Vagina (tissue), 2 donors: ENCODE data around the gene PTPRN2.

Experiments
- CTCF ChIP-seq, 3 experiments: fragments of 450-650 bp in 2 of 3; fragments of 200-600 bp in 1 of 3; sonication (generic) in 1 of 3; IDR thresholded peaks; one replicate each; pipeline ENCODE4 v1.5.1; 2017 to 2019; ENCODE audit warnings: antibody characterized with exemption in 3 of 3, mild to moderate bottlenecking in 2 of 3, moderate library complexity in 2 of 3
- POLR2A ChIP-seq, 2 donors: fragments of 450-650 bp; IDR thresholded peaks; one replicate each; pipeline ENCODE4 v1.6.1; 2017; ENCODE audit warnings: antibody characterized with exemption in 2 of 2, mild to moderate bottlenecking in 2 of 2, moderate library complexity in 2 of 2

GRCh38 chr7:158489462-158490155 lies 98.0 kb downstream of the PTPRN2 start:
- TF ChIP-seq POLR2A (IDR thresholded peaks at IDR 0.05) (no peak), CTCF (IDR thresholded peaks at IDR 0.05) (no peak)
